ENCODE results near the gene NEK10. TPM values are rescaled to one million over a fixed set of nuclear protein-coding genes. Genes with fewer than 3 reads are reported as not detected.

Gene NEK10
- total RNA-seq, 4 donors from 2014 or later = 0.65 to 2.6 (median 1.2) TPM

GRCh38 chr3:27089068-27089467 is 280.1 kb downstream of the NEK10 start:
- no peak for DNase-seq (ENCODE audit: low spot score)
- TF ChIP-seq, protein P1, sequence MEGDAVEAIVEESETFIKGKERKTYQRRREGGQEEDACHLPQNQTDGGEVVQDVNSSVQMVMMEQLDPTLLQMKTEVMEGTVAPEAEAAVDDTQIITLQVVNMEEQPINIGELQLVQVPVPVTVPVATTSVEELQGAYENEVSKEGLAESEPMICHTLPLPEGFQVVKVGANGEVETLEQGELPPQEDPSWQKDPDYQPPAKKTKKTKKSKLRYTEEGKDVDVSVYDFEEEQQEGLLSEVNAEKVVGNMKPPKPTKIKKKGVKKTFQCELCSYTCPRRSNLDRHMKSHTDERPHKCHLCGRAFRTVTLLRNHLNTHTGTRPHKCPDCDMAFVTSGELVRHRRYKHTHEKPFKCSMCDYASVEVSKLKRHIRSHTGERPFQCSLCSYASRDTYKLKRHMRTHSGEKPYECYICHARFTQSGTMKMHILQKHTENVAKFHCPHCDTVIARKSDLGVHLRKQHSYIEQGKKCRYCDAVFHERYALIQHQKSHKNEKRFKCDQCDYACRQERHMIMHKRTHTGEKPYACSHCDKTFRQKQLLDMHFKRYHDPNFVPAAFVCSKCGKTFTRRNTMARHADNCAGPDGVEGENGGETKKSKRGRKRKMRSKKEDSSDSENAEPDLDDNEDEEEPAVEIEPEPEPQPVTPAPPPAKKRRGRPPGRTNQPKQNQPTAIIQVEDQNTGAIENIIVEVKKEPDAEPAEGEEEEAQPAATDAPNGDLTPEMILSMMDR (IDR thresholded peaks at IDR 0.05) = no peak
- ATAC-seq (ENCODE audit: low FRiP score) = no peak

DNA sequence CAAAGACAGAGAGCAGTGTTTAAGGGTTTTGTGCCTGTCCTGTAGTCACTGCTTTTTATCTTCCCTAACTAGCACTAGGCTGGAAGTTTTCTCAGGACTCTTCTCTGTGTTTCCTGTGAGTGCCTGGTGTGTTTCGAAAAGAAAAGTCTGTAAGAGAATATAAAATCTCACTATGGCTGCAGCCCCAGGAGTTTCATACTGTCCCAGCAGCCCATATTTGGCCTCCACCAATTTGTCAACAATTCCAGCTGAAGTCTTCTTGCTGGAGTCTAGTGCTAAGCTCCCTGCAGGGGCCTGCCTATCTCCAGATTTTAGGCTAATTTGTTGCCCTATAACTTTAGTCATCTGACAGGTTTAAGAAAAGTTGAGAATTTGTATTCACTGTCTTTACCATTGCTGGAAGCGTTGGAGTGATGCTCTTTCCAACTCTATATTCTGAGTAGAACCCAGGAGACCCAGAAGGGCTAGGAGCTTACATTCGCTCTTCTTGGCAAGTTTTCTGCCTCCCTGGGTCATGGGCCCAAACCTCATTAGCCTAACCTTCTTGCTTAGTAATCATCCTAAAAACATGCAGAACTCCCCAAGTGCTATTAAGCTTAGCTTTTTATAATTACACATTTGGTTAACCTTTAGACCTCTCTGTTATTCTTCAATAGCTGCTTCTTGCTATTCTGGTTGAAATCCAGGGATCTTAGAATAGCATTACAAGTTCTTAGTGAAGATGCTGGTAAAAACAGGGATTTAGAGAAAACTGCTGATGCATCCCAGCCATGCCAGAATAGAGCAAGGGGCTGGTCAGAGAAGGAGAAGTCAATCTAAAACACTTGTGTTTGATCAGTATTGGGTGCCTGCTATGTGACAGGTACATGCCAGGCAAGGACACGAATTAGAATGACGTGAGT is 283.1 kb downstream of the NEK10 start:
- TF ChIP-seq, protein P1 (IDR thresholded peaks at IDR 0.05) = no peak
- ATAC-seq (ENCODE audit: low FRiP score) = no peak

DNA sequence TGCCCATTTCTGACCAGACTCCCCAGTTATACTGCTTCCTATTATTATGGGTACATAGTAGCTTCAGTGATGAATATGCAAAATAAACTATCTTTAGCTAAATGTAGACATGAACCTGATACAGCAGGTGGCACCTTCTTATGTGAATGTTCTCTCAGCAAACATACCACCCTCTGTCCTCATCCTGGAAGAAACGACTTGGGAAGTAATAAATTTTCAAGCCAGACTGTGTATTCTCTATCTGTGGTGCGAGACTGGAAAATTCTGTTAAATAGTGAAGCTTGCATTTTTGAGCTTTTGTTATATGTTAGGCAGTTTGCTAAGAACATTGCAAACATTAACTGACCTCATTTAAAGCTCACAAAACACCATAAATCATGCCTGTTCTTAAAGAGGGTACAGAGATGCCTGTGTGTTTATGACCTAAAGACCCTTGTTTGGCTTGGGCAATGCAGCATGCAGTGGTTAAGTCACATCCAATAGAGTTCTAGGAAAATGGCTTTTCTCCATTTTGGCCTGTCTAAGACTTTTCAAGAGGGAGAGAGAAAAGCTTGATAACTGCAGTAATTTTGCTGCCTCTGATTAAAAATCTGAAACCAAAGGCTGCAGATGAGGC is 287.1 kb downstream of the NEK10 start:
- ATAC-seq (ENCODE audit: low FRiP score) (no peak), DNase-seq (ENCODE audit: low spot score) (no peak)
- TF ChIP-seq, protein P1 (IDR thresholded peaks at IDR 0.05) = no peak

More for the DNA sequence above, 283.1 kb downstream of the NEK10 start:
- no peak for DNase-seq (ENCODE audit: low spot score)

DNA sequence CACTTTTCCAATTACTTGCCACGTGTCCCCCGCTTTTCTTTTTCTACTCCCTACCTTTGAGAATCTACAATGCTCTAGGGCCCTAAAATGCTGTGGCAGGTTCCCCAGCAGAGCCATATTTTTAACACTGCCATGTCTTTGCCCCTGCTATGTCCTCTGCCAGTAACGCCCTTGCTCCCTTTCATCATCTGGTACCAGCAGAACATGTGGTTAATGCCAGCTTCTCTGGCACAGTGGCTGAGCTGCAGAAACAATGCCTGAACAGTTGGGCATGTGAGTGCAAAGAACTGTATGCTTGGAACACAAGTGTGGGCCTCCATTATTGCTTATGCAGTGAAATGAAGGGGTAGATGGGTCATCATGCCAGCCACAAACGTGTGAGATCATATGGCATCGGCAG is 287.6 kb downstream of the NEK10 start:
- no peak for ATAC-seq (ENCODE audit: low FRiP score)
- no peak for DNase-seq (ENCODE audit: low spot score)
- TF ChIP-seq, protein P1 (IDR thresholded peaks at IDR 0.05) = no peak

GRCh38 chr3:27080258-27080525 is 289.0 kb downstream of the NEK10 start:
- TF ChIP-seq, protein P1 (IDR thresholded peaks at IDR 0.05) = no peak
- DNase-seq (ENCODE audit: low spot score) = no peak
- no peak for ATAC-seq (ENCODE audit: low FRiP score)

DNA sequence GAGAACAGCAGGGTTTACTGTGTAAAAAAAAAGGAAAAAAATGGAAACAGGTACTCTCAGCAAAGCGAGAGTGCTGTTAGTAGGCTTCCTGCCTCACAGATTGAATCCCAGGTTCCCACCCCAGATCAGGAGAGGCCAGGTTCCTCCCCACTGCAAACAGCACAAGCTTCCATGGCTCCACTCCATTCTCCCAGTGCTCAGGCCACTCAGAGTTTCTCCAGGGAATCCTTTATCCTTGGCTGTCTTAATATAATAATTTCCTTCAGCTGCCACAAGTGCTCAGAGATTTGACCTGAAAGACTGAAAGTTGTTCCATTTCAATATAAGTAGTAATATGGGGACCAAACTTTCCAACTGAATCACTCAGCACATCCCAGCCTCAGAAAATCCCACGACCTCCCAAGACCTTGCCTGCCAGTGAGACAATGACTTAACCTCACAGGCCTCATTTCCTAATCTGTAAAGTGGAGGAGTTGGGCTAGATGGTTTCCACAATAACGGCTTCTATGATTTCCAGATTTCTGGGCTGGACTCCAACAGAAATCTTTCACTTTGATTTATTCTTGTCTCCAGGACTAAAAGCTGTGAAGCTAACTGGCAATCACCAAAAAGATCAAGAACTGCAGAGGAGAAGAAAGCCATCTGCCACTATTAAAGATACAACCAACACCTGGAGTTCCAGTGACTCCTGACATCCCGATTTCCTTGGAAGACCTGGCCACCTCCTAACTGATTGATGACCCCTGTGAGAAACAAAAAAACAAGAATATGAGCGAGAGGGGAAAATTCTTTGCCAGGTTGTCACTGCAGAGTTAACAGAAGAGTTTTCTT is 289.5 kb downstream of the NEK10 start:
- TF ChIP-seq, protein P1 (IDR thresholded peaks at IDR 0.05) = no peak
- DNase-seq (ENCODE audit: low spot score) = no peak
- ATAC-seq (ENCODE audit: low FRiP score) = no peak
